HG03342 (cell line): ENCODE data around the gene ABTB2.

Experiments used
- ATAC-seq: cut with Tn5 transposase; IDR thresholded peaks from one replicate; pipeline ENCODE4 v1.9.1; 2021; ENCODE audit warnings: mild to moderate bottlenecking, moderate library complexity; ENCODE audit not compliant: unreplicated experiment

The ABTB2 gene

DNA sequence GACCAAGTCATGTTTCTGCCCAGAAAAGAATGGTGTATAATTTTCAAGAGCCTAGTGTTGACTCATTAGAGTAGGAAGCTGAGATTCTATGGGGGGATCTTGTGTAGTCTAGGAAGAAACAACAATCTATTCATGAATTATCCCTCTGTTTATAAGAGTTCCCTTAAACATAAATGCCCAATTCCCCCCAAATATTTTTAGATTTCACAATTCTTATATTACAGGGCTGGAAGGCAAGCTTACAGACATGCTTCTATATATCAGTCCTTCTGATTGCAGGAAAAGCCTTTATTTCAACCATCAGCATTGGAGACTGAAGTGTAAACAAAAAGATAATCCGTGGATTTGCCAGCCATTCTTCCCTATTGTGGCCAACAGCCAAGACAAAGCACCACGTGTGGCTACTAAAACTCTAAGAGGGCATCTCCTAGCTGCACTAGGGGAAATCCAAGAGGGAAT, 181.0 kb downstream of the ABTB2 start:
- no peak for ATAC-seq

DNA sequence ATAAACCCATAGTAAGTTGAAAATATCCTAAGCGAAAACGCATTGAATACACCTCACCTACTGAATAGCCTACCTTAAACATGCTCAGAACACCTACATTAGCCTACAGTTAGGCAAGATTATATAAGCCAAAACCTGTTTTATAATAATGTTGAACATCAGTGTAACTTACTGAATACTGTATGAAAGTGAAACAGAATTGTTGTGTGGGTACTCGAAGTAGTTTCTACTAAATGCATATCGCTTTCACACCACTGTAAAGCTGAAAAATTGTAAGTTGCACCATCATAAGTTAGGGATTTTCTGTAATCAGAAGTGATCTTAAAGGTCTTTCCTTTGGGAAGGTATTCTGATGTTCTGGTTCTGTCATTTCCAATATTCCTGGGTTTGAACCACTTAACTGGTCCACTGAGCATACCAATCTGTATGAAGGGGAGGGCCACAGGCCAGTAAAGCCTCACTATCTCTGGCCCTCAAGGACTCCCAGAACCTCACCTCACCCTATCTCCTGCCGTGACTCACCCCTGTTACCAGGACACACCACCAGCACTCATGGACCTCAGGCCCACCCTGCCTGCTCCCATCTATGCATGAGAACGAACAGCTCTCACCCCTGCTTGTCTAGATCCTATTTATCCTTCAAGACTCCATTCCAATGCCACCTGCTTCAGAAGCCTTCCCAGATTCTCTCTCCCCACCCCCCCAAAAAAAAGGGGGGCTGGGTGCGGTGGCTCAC, 182.4 kb downstream of the ABTB2 start:
- ATAC-seq = peak; percentile 40

DNA sequence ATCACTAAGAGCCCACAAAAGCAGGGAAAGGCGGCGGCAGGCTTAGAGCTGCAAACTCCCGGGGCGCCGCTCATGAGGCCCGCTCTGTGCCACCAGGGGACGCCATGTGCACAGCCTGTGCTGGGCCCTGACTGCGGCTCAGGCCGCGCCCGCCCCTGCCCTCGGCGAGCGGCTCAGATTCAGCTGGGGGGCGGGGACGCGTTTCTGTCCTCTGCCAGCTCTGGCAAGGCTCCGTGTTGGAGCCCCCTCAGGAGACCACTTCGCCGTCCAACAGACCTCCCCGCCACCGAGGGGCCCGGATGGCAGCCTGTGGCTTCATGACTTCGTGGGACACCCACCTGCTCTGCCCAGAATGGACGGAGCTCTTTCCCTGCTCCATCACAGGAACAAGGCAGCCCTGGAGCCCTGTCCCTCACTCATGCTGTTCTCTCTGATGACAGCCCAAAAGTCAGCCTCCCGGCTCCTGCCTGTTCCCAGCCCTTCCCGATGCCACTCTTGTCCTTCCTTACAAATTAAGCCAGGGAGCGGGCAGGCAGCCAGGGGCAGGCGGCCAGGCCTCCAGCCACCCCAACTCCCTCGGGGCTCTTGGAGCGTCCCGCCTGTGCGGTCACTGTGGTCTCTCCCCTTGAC, 183.3 kb downstream of the ABTB2 start:
- ATAC-seq = peak; percentile 87

DNA sequence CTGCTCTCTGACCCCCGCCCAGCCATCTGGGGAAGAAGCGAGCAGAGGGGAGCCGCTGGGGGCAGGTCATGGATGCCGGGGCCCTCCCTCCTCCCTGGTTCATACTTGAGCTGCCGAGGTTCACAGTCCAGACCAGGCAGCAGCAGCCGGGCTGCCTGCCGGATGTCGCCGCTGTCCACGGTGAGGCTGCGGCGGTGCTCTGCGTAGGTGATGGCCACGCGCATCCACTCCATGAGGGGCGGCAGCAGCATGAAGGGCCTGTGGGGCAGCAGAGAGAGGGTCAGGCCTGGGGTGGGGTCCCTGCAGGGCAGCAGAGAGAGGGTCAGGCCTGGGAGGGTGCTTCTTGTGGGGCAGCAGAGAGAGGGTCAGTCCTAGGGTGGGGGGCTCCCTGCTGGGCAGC, 184.8 kb downstream of the ABTB2 start:
- no peak for ATAC-seq

DNA sequence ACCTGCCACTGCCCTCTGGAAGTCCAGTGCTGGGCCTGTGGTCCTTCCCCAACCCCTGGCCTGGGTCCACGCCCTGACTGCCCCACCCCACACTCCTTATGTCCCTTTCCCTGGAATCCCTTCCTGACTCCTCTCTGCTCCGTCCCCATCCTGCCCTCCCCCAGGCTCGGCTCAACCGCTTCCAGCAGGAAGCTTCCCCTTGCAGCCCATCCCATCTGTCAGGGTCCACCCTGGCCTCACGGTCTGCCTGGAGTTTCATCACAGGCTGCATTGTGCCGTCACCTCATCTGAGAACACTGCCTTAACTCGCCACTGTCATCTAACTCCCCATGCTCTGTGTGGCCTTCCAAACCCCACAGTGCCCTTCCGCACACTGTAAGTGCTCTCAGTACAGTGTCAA, 188.1 kb downstream of the ABTB2 start:
- ATAC-seq = no peak

DNA sequence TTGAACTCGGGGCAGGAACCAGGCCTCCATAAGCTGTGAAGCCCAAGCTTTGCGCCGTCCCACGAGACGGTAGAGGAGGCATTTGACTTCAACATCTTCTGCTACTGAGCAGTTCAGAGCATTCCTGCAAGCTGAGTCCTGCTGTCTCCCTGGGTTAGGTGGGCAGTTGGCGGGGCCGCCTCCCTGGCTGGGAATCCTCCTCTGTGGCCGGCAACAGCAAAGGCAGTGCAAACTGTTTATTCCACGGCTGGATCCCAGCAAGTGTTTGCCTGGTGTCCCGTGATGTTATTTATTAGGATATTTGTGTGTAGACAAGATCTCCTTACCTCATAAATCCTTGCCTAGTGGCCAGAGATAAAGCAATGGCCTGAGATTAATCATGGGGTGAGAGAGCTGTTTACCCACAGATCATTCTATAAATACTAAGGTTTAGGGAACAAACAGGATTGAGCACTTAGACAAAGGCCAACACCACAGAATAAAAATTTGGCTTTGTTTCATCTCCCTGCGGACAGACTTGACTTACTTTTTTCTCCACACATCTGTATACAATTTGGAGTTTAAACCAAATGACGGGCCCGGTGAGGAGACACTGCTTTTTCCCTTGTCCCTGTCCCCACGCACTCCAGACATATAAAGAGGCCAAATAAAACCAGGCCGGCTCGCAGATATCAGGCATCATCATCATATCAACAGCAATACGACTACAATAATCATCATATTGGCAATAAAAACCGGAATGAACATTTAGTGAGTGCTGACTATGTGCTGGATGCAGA, 189.0 kb downstream of the ABTB2 start:
- no peak for ATAC-seq

DNA sequence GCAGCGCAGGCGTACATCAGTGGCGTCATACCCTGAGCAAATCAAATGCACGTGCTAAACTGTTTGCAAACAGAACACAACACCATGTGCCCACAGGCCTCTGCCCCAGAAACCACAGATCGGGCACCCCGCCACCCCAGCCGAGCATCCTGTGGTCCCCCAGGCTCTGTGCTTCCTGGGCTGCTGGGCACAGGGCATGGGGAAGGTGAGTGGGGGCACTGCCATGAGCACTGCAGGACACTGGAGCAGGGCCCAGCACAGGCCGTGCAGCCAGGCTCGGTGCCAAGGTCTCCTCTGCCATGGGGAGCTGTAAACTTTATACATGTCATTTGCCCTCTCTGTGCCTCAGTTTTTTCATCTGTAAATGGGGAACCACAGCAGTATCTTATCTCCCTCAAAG, 189.8 kb downstream of the ABTB2 start:
- ATAC-seq = no peak

DNA sequence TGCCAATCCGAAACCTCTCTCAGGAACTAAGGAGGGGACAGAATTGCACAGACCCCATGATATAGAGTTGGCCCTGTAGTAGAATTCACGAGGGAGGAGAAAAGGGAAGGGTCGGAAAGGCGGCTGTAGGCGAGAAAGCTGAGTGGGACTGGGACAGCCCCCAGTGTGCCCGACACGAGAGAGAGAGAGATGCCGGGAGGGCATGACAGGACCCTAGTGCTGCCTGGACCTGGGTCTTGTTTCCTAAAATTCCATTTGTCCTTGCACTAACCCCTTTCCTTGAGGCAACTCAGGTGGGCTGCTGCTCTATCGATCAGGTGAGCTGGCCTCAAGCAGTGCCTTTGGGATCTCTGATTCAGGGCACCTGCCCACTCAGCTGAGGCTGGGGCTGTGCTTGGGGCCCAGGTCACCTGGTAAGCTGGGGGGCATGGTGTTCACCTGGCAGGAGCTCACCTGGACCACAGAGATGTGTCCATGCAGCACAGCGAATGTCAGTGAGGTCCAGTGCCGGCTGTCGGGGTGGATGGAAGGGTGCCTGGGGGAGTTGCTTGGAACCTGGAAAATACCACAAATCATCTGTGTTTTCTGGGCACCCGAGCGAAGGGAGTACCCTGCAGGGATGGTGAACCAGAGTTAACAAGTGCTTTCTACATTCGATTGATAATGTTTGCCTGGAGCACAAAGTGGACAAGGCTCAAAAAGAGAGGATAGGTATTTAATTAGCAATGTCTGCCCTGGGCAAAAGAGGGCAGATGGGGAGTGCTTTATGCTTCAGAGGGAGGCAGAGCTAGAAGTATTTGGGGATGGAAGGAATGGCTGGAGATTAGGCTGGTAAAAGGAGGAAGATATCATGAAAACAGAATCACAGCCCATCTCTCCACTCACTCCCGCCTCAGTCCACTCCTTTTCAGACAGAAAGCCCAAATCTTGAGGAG, 190.7 kb downstream of the ABTB2 start:
- no peak for ATAC-seq

DNA sequence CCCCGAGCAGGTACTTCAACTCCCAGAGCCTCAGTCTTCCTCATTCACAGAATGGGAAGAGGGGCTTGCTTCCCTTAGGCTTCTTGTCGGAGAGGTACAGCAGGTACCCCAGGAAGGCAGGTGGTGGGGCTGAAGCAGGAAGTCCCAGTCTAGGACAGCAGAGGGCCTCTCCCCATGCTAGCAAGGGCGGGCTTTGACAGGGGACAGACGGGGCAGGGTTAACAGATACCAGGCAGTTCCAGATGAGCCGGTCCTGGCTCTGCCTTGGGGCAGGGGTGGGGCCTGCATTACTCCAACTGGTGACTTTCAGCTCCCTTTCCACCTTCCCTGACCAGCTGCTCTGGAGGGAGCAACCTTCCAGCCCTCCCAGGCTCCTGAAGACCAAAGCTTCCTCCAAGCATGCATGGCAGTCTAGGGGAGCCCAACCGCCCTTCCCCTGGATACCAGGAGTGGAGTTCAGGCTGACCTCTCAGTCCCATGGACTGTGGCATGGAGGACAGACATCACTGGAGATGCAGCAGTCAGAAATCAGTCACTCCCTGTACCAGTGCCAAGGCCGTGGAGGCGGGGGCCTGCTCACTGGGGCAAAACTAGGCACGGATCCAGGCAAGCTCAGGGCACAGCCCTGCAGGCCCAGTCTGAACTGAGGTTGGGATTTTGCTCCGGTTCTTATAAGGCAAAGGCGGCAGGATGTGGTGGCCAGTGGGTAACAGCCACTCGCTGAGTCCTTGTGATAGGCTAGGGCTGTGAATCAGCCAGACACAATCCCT, 191.8 kb downstream of the ABTB2 start:
- ATAC-seq = no peak

DNA sequence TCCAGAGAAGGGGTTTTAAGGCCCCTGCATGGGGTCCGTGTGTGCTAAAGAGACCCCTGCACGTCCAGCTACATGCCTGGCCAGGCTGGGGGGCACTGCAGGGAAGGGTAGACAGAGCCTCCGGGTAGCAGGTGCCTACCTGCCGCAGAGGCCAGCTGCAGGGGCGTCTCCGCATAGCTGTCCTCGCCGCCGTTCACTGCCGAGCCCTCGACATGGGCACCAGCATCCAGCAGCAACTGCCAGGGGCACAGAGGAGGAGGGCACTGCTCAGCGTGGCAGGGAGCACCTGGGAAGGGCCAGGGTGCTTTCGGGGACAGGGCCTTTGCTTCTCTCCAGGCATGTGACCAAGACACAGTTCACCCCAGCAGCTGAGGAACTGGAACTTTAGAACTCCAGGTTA, 192.7 kb downstream of the ABTB2 start:
- no peak for ATAC-seq

DNA sequence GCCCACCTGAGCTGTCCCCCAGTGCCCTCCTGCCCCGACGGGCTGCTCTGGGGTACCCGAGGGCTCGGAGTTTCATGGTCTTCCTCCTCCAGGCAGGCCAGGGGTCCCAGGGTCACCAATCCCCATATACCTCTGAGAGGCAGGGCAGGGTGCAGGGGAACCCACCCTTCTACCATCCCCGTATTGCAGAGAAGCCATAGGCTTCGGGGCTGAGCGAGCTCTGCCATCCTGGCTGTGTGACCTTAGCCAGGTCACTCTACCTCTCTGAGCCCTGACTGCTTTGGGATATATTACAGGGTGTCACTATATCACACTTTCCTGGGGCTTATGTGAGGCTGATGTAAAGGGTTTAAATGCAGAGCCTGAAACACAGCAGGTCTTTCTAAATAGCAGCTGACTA, 195.0 kb downstream of the ABTB2 start:
- ATAC-seq = no peak

DNA sequence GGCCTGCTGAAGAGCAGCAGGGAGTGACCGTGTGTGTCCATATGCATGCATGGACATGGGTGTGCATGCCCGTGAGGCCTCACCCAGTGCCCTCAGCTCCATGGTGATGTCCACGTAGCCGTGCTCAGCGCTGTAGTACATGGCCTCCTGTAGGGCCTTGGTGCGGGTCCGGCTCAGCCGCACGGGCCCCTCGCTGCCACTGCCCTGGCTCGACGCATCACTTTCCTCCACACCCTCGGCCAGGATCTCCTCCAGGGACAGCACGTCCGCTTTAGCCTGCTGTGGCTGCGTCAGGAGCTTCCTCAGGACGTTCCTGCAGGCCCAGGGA, 195.4 kb downstream of the ABTB2 start:
- no peak for ATAC-seq

DNA sequence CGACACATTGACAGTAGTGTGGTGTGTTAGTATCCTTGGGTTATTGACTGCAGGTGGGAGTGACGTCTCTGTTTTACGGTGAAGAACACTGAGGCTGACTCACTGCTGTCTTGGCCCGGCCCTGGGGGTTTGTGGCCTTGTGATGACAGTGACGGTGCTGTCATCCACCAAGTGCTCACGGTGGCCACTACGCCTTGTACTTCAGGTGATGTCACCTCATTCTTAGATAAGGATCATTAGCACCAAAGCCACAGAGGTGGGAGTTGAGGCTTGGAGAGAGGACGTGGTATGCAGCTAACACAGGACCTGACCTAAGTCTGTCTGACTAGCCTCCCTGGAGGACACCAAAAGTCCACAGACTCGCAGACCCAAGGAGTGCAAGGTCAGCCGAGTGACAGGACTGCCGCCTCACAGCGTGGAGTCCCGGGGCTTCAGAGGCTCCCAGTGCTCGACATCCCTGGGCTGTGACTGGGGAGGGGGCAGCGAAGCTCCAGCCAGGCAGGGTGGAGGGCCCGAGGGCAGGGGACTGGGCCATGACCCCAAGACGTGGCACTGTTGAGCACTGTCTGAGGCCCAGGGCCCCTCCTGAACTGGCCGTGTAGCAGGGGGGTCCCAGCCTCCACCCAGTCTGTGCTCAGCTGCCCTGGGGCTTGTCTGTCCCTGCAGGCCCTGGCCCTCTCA, 195.9 kb downstream of the ABTB2 start:
- no peak for ATAC-seq

DNA sequence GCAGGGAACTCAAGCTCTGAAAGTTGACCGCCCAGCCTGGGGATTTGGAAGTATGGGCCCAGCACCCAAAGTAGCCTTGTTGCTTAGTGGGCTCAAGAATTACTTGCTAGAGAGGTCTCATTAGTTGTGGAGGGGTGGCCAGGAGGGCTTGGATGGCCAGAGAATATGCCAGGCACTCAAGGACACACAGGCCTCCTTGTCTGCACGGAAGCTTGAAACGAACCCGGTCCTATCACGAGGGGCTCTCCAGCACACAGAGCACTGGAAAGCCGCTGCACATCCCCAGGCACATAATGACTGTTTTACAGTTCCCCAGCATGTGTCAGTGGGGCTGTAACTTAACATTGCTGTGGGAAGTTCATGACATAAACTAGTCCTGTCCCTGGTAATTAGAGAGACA, 196.4 kb downstream of the ABTB2 start:
- ATAC-seq = no peak

DNA sequence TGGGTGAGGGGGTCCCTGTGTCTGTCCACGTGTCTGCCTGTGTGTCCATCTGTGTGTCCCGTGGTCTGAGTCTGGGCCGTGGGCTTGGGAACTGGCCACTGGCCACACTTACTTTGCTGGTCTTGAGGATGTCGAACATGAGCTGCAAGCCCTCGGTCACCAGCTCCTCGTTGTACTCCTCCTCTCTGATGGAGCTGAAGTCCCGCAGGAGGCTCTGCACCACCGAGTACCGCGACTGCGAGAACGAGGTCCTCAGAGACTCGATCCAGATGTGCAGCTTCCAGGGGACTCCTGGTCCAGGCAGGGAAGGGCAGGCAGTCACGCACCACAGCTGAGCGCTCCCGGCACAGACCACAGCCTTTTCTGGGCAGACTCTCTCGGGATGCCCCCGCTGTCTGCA, 197.0 kb downstream of the ABTB2 start:
- no peak for ATAC-seq

DNA sequence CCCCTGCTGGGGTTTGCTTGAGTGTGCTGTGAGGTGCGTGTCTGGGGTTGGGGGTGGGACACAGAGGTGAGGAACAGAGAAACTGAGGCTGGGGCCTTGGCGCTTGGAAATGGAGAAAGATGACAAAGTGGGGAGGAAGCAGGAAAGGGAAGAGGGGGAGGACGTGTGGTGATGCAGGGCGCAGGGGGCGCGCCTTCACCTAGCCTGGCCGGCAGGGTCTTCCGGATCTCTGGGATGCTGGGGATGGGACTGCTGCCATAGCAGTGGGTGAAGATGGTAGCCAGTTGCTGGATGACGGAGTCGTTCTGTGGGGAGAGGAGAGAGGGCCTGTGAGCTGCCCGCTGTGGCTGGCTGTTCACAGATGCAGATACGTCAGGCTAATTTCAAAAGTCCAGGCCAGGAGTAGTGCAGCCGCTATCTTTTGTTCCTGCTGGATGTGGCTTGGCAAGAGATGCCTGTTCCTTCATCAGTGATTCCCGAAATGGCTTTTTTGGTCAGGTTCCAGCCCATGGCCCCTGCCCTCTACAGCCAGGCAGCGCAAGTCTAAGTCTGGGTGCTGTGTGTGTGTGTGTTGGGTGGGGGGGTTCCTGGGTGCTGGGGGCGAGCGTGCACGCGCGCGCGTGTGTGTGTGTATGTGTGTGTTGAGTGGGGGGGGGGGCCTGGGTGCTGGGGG, 197.6 kb downstream of the ABTB2 start:
- ATAC-seq = no peak

DNA sequence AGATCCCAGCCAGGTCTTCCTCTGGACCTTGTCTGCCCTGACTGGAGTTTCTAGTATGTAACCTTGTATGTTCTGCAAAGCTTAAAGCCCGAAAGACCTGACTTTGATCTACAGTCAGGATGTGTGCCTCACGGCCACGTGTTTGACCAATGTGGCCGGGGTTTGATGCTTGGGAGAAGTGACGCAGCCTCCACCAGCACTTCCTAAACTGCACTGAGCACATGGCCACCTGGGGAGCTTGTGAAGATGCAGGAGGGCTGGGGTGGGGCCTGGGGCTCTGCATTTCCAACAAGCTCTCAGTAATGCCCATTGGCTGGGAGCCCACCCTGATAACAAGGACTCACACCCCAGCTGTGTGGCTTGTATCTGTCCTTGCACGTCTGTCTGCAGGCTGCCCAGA, 199.1 kb downstream of the ABTB2 start:
- ATAC-seq = no peak

DNA sequence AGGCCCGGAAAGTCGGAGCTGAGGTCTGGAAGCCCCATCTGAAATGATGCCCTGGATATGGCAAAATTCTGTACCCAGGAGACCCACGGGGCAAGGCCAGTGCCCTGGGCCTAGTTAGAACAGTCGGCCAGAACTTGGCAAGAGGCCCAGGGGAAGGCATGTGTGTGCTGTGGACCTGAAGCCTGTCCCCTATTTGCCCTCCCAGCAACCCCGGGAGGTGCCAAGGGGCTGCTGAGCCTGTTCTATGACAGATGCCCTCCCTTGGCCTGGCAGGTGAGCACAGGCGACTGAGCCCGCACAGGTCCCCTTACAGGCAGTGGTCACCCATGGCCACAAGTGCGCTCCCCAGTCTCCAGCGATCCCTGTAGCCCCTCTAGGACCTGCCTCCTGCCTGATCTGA, 200.6 kb downstream of the ABTB2 start:
- no peak for ATAC-seq

DNA sequence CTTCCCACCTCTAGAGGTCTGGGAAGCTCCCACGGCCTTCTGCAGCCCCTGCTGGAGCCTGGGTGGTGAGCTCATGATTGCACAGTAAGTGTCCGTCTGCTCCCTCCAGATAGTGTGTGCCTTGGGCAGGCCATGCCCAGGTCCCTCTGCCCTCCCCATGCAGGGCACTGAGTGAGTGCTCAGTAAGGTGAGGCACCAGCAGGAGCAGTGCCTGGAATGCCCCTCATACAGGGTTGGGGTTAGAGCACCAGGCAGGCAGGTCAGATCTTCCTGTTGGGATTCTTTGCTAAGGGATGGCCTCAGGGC, 202.1 kb downstream of the ABTB2 start:
- no peak for ATAC-seq
